Lower lobe of right lung (tissue), 2 donors: ENCODE data around the gene CDKN1C. TPM values are rescaled to one million over a fixed set of nuclear protein-coding genes. Genes with fewer than 3 reads are reported as not detected.

Experiments
- ATAC-seq, 2 donors: fragments of 200-7000 bp; cut with Tn5 transposase; one replicate each; pipeline ENCODE4 v1.9.1; 2020 to 2022; ENCODE audit warnings: mild to moderate bottlenecking in 2 of 2, moderate library complexity in 2 of 2
- DNase-seq: peaks from one replicate; pipeline ENCODE4 v3.0.0-alpha.2; 2020
- H3K27ac ChIP-seq: fragments of 200-600 bp; one replicate; pipeline ENCODE4 v1.8.0; 2022
- H3K27me3 ChIP-seq: fragments of 200-600 bp; one replicate; pipeline ENCODE4 v1.8.0; 2022; ENCODE audit warnings: low read depth
- H3K36me3 ChIP-seq: fragments of 200-600 bp; one replicate; pipeline ENCODE4 v1.8.0; 2022; ENCODE audit warnings: mild to moderate bottlenecking
- H3K4me1 ChIP-seq: fragments of 200-600 bp; one replicate; pipeline ENCODE4 v1.8.0; 2022
- H3K4me3 ChIP-seq: fragments of 200-600 bp; one replicate; pipeline ENCODE4 v1.8.0; 2022; ENCODE audit warnings: mild to moderate bottlenecking
- H3K9me3 ChIP-seq: fragments of 200-600 bp; one replicate; pipeline ENCODE4 v1.8.0; 2022
- intact Hi-C: fragments of 100-400 bp; cut with DNase I; formaldehyde crosslinking; loops from one replicate; pipeline ENCODE4 v1.11.0; 2022
- total RNA-seq: library from RNA; stranded (reverse); fragmentation: NEBNext Ultra II Directional; extraction: Animal tissue kit (Norgen Biotek cat#: 25700); gene quantifications from one replicate; pipeline ENCODE4 v1.2.1, GENCODE V29; 2021
- TF ChIP-seq, protein P1 (sequence below): fragments of 200-600 bp; IDR thresholded peaks from one replicate; pipeline ENCODE4 v1.8.0; 2022; ENCODE audit warnings: antibody characterized with exemption, mild to moderate bottlenecking
- donor health status: DM: no; HTN: yes; CAD: no; lungs with severe emphysema.

Gene CDKN1C
- total RNA-seq, 1 donor from 2014 or later, result 39.5 TPM

- TF ChIP-seq, protein P1, sequence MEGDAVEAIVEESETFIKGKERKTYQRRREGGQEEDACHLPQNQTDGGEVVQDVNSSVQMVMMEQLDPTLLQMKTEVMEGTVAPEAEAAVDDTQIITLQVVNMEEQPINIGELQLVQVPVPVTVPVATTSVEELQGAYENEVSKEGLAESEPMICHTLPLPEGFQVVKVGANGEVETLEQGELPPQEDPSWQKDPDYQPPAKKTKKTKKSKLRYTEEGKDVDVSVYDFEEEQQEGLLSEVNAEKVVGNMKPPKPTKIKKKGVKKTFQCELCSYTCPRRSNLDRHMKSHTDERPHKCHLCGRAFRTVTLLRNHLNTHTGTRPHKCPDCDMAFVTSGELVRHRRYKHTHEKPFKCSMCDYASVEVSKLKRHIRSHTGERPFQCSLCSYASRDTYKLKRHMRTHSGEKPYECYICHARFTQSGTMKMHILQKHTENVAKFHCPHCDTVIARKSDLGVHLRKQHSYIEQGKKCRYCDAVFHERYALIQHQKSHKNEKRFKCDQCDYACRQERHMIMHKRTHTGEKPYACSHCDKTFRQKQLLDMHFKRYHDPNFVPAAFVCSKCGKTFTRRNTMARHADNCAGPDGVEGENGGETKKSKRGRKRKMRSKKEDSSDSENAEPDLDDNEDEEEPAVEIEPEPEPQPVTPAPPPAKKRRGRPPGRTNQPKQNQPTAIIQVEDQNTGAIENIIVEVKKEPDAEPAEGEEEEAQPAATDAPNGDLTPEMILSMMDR, result no peak
- Histone ChIP-seq H3K4me3 (no peak overlapping the region), H3K36me3 (no peaks in the 10 kb centered on the region), H3K27me3 (no peaks in the 10 kb centered on the region), H3K27ac (no peak overlapping the region), H3K4me1 (peaks cover 19% of the 10 kb centered on the region), H3K9me3 (no peaks in the 10 kb centered on the region)
- ATAC-seq (no peak), DNase-seq (no peak)
- intact Hi-C loops, result no loop called here
Measured at GRCh38 chr11:2916892-2917645, 31.5 kb upstream of the CDKN1C start.

- H3K27ac ChIP-seq, result no peak overlapping the region
- no peaks in the 10 kb centered on the region for H3K9me3 ChIP-seq
- H3K4me3 ChIP-seq, result no peak overlapping the region
- ATAC-seq (no peak), DNase-seq (no peak)
- no peaks in the 10 kb centered on the region for H3K36me3 ChIP-seq
- H3K4me1 ChIP-seq, result peaks cover 21% of the 10 kb centered on the region
- TF ChIP-seq, protein P1, result no peak
- no peaks in the 10 kb centered on the region for H3K27me3 ChIP-seq
- intact Hi-C loops, result no loop called here
Measured at GRCh38 chr11:2916114-2916891, 30.7 kb upstream of the CDKN1C start.

DNA sequence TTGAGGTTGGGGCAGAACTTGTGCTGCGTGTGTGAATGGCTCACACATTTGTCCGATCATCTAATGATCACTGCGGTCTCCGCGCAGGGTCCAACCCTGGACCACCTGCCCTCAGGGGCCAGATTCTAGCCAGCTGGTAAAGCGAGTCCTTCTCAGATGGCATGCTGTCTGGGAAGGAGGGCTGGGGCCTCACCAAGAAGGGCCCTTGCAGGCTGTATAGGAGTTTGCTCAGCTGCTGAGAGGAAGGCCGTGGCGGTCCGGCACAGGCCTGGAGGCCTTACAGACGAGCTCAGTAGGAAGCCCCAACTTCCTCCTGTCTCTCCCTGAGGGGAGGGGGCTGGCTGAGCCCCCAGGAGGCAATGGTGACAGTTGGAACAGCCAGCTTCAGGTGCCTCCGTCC, 29.9 kb upstream of the CDKN1C start:
- Histone ChIP-seq H3K4me1 (peaks cover 21% of the 10 kb centered on the region), H3K27ac (no peak overlapping the region), H3K27me3 (no peaks in the 10 kb centered on the region), H3K36me3 (no peaks in the 10 kb centered on the region), H3K9me3 (no peaks in the 10 kb centered on the region), H3K4me3 (no peak overlapping the region)
- TF ChIP-seq, protein P1, result no peak
- intact Hi-C loops, result no loop called here
- DNase-seq (no peak), ATAC-seq (no peak)

- DNase-seq (peak; percentile 79), ATAC-seq (no peak)
- Histone ChIP-seq H3K9me3 (no peaks in the 10 kb centered on the region), H3K4me1 (peaks cover 21% of the 10 kb centered on the region), H3K4me3 (no peak overlapping the region), H3K27me3 (peaks cover under 1% of the 10 kb centered on the region), H3K36me3 (no peaks in the 10 kb centered on the region), H3K27ac (no peak overlapping the region)
- intact Hi-C loops, result no loop called here
- TF ChIP-seq, protein P1, result no peak
Measured at GRCh38 chr11:2914455-2915195, 29.1 kb upstream of the CDKN1C start.

- ATAC-seq (no peak), DNase-seq (no peak)
- Histone ChIP-seq H3K9me3 (no peaks in the 10 kb centered on the region), H3K4me3 (no peak overlapping the region), H3K4me1 (peaks cover 21% of the 10 kb centered on the region), H3K36me3 (no peaks in the 10 kb centered on the region), H3K27me3 (peaks cover 4% of the 10 kb centered on the region), H3K27ac (no peak overlapping the region)
- TF ChIP-seq, protein P1, result no peak
- intact Hi-C loops, result no loop called here
Measured at GRCh38 chr11:2913776-2914175, 28.2 kb upstream of the CDKN1C start.
